Measurements from ENCODE around the gene HLA-DMB.

HLA-DMB gene

GRCh38 chr6:32972353-32973143, 31.7 kb upstream of the HLA-DMB start:
- DNase-seq (ENCODE audit: extremely low read depth in 1 of 2, low read depth in 1 of 2), result peak in 1 of 2 donors; percentile 48

GRCh38 chr6:32971581-32972352, 30.9 kb upstream of the HLA-DMB start:
- peak; percentile 95 to 99 for DNase-seq (ENCODE audit: extremely low read depth in 1 of 2, low read depth in 1 of 2)

- no peak for DNase-seq (ENCODE audit: extremely low read depth in 1 of 2, low read depth in 1 of 2)
These were observed 30.4 kb upstream of the HLA-DMB start for GRCh38 chr6:32971242-32971580.

- DNase-seq (ENCODE audit: extremely low read depth in 1 of 2, low read depth in 1 of 2), result peak in 1 of 2 donors; percentile 59
These were observed 29.8 kb upstream of the HLA-DMB start for GRCh38 chr6:32970413-32971241.

- peak in 1 of 2 donors; percentile 51 for DNase-seq (ENCODE audit: extremely low read depth in 1 of 2, low read depth in 1 of 2)
These were observed 29.0 kb upstream of the HLA-DMB start for GRCh38 chr6:32969685-32970412.

- no peak for DNase-seq (ENCODE audit: extremely low read depth in 1 of 2, low read depth in 1 of 2)
These were observed 28.2 kb upstream of the HLA-DMB start for GRCh38 chr6:32968867-32969684.

GRCh38 chr6:32968093-32968866, 27.5 kb upstream of the HLA-DMB start, which contains the start of gene BRD2:
BRD2 (plus strand) TSS chr6:32968594; CDS start chr6:32972899, 4,305 bp downstream.
- peak; percentile 90 to 92 for DNase-seq (ENCODE audit: extremely low read depth in 1 of 2, low read depth in 1 of 2)

GRCh38 chr6:32967151-32968091, 26.6 kb upstream of the HLA-DMB start:
- DNase-seq (ENCODE audit: extremely low read depth in 1 of 2, low read depth in 1 of 2), result no peak

- DNase-seq (ENCODE audit: extremely low read depth in 1 of 2, low read depth in 1 of 2), result no peak
These were observed 23.9 kb upstream of the HLA-DMB start for GRCh38 chr6:32964776-32965175.

GRCh38 chr6:32963866-32964265, 23.0 kb upstream of the HLA-DMB start:
- DNase-seq (ENCODE audit: extremely low read depth in 1 of 2, low read depth in 1 of 2), result no peak

- no peak for DNase-seq (ENCODE audit: extremely low read depth in 1 of 2, low read depth in 1 of 2)
These were observed 21.5 kb upstream of the HLA-DMB start for GRCh38 chr6:32962213-32962826.

- no peak for DNase-seq (ENCODE audit: extremely low read depth in 1 of 2, low read depth in 1 of 2)
These were observed 19.7 kb upstream of the HLA-DMB start for GRCh38 chr6:32960563-32960962.

- no peak for DNase-seq (ENCODE audit: extremely low read depth in 1 of 2, low read depth in 1 of 2)
These were observed 15.3 kb upstream of the HLA-DMB start for GRCh38 chr6:32956176-32956575.

- DNase-seq (ENCODE audit: extremely low read depth in 1 of 2, low read depth in 1 of 2), result no peak
These were observed 14.4 kb upstream of the HLA-DMB start for GRCh38 chr6:32954986-32955802.

- DNase-seq (ENCODE audit: extremely low read depth in 1 of 2, low read depth in 1 of 2), result no peak
These were observed 13.4 kb upstream of the HLA-DMB start for GRCh38 chr6:32954267-32954666.

GRCh38 chr6:32953775-32954174, 12.9 kb upstream of the HLA-DMB start:
- DNase-seq (ENCODE audit: extremely low read depth in 1 of 2, low read depth in 1 of 2), result no peak

Data from activated CD8-positive, alpha-beta memory T cell treated with anti-CD3 and anti-CD28 coated beads for 1 hour (primary cell).